Omental fat pad (tissue), 4 donors: ENCODE results near the gene COG3. TPM values are rescaled to one million over a fixed set of nuclear protein-coding genes. Genes with fewer than 3 reads are reported as not detected.

Experiments used
- ATAC-seq: fragments of 150-250 bp; one replicate; pipeline ENCODE4 v1.9.1; 2016; ENCODE audit warnings: mild to moderate bottlenecking, moderate library complexity; ENCODE audit not compliant: low FRiP score
- DNase-seq: peaks from one replicate; pipeline ENCODE4 v3.0.0-alpha.2; 2019; ENCODE audit warnings: low spot score
- CTCF ChIP-seq, 3 donors: fragments of 450-650 bp; IDR thresholded peaks; one replicate each; pipeline ENCODE4 v1.5.1; 2016 to 2017; ENCODE audit warnings: antibody characterized with exemption in 3 of 3, mild to moderate bottlenecking in 3 of 3, moderate library complexity in 2 of 3
- total RNA-seq, 4 donors: library from RNA; depleted of rRNA; stranded (reverse); fragments of >200 nt; gene quantifications; one replicate each; pipeline ENCODE4 v1.1.0, GENCODE V29; 2016

Gene COG3
- total RNA-seq, 4 donors from 2014 or later = 23.3 to 34.7 (median 29.8) TPM

GRCh38 chr13:45439781-45440462, 24.8 kb upstream of the COG3 start:
- no peak for DNase-seq
- no peak for ATAC-seq
- TF ChIP-seq CTCF (IDR thresholded peaks at IDR 0.05) = no peak

GRCh38 chr13:45441633-45442032, 23.1 kb upstream of the COG3 start:
- DNase-seq = no peak
- no peak for TF ChIP-seq CTCF (IDR thresholded peaks at IDR 0.05)
- no peak for ATAC-seq

- DNase-seq = no peak
- ATAC-seq = no peak
- no peak for TF ChIP-seq CTCF (IDR thresholded peaks at IDR 0.05)
Measured at GRCh38 chr13:45445053-45445452, 19.7 kb upstream of the COG3 start.

- TF ChIP-seq CTCF (IDR thresholded peaks at IDR 0.05) = no peak
- DNase-seq (no peak), ATAC-seq (no peak)
Measured at GRCh38 chr13:45446181-45446580, 18.6 kb upstream of the COG3 start.

- ATAC-seq (no peak), DNase-seq (no peak)
- TF ChIP-seq CTCF (IDR thresholded peaks at IDR 0.05) = no peak
Measured at GRCh38 chr13:45447050-45447661, 17.6 kb upstream of the COG3 start.

GRCh38 chr13:45448965-45449559, 15.7 kb upstream of the COG3 start:
- no peak for TF ChIP-seq CTCF (IDR thresholded peaks at IDR 0.05)
- DNase-seq (no peak), ATAC-seq (no peak)

- no peak for TF ChIP-seq CTCF (IDR thresholded peaks at IDR 0.05)
- ATAC-seq = no peak
- no peak for DNase-seq
Measured at GRCh38 chr13:45451282-45451681, 13.5 kb upstream of the COG3 start.
